Right kidney (tissue), 1 donor: ENCODE results near the gene SCAMP4.
A peak's percentile ranks its signal among the peaks of the same experiment; 100 is the strongest.
"Not testable (repeated sequence)": the region's sequence is repeated elsewhere in the genome, so short reads cannot be mapped to it uniquely, and the experiment has no call there.

Experiments used
- DNase-seq: peaks from one replicate; pipeline ENCODE4 v3.0.0-alpha.2; 2016

SCAMP4 gene

DNA sequence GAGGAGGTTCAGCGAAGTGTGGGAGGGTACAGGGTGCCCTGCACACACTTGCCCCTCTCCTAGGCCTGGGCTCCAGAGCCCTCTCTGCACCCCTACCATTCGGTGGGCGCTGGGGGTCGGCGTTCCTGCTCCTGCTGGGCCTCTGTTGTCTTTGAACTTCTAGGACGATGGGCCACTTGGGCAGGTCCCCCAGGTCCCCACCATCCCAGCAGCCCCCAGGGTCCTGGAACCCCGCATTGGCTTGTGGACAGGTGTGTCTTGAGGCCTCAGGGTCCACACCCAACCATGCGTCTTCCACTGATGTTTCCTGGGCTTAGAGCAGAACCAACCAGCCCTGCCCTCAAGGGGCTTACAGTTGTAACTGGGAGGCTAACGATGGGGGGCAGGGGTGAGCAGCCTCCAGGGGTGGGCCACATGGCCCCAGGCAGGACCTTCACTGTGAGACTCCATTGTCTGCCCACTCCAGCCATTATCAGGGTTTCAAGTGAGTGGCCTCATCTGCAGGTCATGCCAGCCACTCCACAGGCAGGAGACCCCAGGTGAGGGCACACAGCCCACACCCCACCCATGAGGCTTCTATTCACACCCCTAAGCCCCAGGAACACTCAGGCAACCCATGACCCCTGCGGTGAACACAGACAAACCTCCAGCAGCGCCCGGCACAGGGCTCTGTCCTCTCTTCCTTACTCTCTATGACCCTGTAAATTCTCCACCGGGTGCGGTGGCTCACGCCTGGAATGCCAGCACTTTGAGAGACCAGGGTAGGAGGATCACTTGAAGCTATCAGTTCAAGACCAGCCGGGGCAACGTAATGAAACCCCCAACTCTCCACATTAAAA is 39.8 kb upstream of the SCAMP4 start:
- no peak for DNase-seq

DNA sequence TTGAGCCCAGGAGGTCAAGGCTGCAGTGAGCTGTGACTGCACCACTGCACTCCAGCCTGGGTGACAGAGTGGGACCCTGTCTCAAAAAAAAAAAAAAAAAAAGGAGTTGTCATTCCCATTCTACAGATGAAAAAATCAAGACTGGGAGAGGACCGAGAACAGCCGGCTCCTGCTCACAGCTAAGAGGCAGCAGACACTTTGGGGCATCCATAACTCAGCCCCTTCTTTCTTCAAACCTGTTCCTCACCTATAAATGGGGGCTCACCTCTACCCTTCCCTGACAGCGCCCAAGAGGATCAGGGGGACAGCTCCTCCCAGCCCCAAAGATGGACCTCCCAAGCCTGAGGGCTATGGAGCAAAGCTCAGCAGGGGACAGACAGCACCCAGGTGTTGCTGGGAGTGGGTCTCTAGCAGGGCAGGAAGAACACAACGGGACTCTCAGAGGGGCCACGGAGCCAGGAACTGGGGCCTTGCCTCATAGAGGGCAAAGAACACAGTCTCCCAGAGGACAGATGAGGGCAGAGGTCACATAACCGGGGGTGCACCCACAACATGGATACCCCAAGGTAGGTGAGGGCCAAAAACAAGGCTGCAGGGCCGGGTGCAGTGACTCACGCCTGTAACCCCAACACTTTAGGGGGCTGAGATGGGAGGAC is 38.4 kb upstream of the SCAMP4 start:
- no peak for DNase-seq

DNA sequence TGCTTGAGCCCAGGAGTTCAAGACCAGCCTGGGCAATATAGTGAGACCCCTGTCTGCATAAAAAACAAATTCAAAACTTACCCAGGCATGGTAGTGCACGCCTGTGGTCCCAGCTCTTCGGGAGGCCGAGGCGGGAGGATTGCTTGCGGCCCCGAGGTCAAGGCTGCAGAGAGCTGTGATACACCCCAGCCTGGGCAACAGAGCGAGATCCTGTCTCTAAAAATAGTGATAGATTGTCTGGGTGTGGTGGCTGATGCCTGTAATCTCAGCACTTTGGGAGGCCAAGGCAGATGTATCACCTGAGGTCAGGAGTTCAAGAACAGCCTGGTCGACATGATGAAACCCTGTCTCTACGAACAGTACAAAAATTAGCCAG is 37.9 kb upstream of the SCAMP4 start:
- DNase-seq, result no peak

DNA sequence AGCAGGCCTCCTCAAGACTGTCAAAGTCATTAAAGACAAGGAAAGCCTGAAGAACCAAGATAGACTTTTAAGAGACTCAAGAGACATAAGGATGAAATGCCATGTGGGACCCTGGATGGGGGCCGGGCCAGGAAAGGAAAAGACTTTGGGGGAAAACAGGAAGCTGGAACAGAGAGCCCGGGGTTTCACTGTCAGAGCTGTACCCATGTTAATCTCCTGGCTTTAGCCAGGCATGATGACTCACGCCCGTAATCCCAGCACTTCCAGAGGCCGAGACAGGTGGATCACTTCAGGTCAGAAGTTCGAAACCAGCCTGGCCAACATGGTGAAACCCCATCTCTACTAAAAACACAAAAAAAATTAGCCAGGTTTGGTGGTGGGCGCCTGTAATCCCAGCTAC is 36.2 kb upstream of the SCAMP4 start:
- DNase-seq, result no peak

DNA sequence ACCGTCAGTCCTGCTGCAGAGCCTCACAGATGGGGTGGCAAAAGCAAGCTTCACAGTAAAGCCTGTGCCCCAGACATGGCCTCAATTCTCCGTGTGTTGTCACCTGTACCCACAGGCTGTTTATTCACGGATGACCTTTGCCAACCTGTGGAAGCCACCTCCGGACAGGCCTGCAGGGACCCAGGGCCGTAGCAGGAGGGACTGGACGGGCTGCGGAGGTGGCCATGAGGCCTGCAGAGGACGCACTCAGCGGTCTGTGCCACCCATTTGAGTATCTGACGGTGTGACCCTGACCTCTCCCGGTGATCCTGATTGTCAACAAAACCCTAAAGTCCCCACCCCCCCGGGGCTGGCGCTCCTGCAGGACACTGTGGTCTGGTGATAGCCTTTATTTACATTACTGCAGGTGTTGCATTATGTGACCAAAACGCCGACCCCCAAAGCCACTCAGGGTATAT is 34.0 kb upstream of the SCAMP4 start:
- no peak for DNase-seq

DNA sequence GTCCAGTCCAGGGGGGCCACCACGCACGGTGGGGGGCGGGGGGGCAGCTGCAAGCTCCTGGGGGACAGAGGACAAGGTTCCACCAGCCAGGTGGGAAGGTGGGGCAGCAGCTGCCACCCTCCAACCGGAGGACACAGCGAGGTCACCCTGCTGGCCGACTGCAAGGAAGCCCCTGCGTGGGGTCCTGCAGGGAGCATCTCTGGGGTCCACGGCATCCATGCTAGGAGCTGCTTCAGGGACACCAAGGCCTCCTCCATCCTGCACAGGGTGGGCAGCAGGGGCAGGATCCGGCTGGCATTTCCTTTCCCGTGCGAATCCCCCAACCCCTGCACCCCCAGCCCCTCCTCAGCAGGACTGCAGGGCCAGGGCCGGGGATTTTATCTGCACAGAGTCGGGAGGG is 33.6 kb upstream of the SCAMP4 start:
- DNase-seq, result no peak

DNA sequence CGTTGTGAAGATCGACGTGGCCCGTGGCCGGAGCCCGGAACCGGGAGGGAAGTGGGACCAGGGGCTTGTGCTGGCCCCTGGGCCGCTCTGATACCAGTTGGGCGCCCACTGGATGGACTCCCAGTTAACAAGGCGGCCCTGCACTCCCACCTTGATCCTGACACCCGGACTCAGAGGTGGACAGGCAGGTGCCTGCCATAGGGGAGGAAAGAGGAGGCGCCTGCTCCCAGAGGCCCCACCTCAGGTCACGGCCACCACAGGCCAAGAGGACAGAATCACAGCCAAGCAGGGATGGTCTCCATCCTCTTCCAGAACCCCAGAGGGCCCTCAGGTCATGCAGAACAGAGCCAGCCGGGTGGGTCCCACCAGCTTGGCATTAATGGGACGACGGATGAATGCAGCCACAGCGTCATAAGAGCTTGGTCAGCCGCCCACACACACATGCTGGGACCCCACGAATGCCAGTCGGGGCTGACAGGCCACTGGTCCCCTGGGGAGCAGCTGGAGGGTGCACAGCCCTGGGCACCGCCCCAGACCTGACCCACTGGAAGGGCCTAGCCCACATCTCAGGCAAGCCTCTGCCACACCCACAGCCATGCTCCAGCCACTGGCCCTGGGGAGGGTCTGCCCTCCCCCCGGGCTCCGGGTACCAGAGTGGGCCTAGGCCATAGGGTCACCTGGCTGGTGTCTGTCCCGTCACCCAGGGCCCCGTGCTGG is 32.2 kb upstream of the SCAMP4 start:
- DNase-seq, result no peak

DNA sequence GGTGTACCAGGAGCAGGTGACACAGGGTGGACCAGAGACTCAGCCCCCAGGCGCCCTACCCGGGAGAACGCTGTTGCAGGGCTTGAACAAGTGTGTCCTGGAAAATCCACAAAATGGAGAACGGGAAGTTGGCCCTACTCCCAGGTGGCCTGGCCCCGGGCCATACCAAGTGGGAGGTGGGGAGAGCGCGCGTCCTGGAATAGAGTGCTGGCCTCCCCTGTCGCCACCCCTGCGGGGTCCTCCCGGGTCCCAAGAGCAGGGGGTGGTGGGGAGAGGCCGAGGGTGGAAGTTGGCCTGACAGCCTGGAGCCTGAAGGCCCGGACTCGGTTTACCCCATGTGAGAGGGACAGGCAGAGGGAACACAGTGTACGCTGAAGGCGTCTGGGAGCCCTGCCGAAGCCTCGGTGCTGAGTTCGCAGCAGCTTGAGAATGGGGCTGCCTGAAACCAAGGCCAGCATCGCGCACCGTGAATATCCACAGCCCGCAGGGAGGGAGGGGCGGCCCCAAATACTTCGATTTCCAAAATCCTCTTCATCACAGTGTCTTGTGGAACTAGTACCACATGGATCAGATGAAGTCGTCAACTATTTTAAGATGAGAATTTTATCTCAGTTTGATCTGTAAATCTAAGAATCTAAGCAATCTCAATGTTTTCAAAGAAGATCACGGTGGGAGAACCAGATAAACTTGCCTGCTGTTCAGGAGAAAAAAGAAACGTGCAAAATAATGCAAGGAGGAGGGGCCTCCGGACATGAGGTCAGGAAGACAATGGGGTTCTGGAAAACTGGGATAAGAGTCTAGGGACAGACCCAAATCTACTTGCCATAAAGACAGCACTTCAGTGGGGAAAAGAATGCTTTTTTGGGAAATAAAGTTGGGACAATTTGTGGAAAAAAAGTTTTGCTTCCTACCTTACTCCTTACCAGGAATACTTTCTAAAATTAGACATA is 31.4 kb upstream of the SCAMP4 start:
- no peak for DNase-seq

DNA sequence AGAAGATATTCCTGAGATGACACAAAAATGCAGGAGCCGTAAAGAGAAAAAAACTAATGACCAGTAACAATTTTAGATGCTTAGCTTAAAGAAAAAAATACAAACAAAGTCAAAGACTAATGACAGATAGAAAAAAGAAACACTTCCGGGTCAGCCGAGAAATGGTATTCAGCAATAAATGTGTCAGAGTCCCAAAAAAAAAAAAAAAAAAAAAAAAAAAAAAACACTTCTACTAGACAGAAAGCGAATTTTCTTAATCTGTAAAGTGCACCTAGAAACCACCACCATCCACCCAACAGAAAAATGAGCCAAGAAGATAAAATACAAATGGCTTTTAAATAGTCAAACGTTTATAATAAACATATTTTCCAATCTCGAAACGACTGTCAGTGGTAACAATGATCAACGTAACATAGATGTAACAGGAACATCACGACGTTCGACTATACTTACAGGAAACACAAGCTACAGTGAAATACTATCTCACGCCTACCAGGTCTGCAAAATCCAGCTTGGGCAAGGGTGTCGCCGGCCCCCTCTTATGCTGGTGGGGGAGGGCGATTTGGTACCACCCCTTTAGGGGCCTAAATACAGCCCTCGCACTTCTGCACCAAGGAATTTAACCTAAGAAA is 30.5 kb upstream of the SCAMP4 start:
- DNase-seq, result no peak

DNA sequence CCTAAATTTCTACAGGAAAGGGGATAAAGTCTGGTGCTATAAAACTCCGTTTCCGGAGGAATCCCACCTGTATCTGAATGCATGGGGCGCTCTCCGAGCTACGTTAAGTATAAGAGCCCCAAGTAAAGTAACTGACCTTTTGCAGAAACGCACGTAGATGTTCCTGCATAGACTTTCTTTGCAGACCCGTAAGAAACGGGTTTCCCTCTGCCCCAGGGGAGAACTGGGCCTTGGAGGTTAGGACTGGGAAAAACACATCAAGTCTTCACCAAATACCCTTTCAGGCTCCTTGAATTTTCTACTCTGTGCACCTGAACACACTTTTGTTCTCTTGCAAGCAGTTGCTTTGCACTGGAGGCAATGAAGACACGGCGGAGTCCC is 29.9 kb upstream of the SCAMP4 start:
- DNase-seq, result not testable (repeated sequence)

DNA sequence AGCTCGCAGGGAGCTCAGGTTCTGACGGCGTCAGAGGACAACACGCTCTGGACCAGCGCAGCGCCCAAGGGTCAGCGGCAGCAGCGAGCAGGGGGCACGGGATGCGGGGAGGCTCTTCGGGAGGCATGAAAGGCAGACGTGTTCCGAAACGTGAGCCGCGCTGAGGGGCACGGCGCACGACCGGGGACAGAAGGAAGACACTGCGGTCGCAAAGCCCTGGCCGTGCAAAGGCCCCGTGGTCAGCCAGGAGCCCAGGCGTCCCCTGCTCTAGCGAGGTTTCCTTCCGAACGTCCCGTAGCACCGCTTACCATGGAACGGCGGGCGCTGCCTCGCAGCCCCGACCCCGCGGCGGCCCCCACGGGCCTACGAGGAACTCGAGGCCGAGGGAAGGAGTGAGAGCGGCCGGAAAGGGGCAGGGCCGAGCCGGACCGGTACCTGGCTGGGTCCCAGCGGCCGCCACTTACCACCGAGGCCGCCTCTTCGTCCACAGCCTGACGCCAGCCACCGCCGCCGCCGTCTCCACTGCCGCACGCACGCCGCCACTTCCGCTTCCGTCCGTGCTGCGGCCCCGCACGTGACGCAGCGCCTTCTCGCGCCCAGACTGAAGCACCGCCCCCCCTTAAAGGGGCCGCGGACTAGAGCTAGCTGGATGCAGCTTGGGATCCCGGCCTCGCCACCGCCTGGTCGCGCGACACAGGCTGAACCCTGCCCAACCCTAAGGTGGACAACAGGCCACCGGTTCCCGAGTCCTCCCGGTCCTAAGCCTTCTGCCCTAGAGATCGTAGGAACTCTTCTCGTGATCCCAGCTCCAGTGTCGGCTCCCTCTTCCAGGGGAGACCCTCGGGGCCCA is 29.3 kb upstream of the SCAMP4 start:
- peak; percentile 91 for DNase-seq

DNA sequence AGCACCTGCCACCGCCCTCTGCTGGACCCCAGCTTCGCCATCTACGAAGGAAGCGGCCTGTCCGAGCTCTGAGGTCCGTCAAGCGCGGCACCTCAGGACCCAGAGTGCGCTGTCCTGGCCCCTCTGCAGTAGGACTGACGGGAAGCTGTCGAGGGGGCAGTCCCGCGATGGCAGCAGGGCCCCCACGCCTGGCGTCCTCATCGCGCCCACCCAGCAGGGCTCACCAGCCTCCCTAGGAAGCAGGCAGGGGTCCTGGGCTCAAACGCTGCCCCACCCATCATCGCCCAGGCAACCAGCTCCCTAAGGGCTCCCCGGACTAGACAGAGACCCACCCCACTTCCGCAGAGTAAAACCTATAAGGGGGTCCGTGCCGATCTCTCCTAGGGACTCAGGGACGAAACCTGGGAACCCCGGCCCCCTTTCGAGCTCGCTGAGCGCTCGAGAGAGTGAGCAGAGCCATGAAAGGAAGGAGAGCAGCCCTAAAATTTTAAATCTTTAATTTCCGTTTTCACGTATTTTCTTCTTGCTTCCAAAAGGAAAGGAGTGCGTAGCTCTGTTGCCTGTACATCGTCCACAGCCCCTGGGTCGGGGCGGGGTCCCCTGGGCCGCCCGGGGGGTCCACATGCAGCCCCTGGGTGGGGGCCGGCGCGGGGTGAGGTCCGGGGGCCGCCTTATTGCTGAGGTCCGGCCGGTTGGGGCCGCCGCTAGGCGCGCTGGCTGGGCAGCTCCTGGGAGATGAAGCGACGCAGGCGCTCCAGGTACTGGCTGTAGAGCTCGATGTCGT is 28.5 kb upstream of the SCAMP4 start:
- DNase-seq, result peak; percentile 68

DNA sequence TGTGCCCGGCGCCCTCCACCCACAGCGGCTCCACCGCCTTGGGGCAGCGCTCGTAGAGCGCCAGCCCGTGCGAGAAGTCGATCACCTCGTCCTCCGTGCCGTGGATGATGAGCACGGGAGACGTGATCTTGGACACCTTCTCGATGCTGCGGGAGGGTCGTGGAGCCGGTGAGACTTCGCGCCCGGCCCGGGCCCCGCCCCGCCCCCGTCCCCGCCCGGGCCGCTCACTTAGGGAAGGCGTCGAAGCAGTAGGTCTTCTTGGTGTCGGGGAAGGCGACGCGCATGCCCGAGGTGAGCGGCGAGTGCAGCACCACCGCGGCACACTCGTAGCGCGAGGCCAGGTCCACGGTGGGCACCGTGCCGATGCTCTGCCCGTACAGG is 27.9 kb upstream of the SCAMP4 start:
- DNase-seq, result peak; percentile 52

DNA sequence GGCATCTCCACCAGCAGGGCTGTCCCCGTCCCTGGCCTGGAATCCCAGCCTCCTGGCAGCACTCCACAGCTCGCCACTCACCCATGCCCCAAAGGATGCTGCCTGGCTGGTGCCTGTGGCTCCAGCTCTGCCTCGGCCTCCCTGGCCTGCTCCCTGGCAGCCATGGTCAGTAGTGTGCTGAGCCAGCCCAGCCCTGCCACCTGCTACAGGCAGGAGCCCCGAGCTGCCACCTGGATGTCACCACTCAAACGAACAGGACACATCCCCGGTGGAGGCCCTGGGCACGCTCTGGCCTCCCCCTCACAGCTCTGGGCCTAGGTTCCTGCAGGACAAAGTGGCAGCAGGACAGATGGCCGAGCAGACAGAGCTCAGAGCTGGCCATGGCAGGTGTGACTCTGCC is 26.6 kb upstream of the SCAMP4 start:
- not testable (repeated sequence) for DNase-seq

DNA sequence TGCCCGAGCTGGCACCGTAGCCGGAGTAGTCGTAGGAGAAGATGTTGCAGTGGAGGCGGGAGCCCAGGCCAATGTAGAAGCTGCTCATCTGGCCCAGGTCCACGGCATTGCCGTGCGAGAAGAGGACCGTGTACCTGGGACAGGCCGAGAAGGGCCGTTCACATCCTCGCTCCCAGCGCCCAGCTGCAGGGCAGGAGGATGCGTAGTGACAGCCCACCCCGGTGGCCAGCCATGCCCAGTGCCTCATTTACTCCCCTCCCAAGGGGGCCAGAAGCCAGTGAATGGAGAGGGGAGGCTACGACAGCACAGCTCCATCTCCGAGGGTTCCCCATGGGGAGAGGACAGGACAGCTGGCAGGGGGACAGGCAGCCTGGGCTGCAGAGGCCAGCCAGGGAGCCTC is 25.2 kb upstream of the SCAMP4 start:
- not testable (repeated sequence) for DNase-seq

DNA sequence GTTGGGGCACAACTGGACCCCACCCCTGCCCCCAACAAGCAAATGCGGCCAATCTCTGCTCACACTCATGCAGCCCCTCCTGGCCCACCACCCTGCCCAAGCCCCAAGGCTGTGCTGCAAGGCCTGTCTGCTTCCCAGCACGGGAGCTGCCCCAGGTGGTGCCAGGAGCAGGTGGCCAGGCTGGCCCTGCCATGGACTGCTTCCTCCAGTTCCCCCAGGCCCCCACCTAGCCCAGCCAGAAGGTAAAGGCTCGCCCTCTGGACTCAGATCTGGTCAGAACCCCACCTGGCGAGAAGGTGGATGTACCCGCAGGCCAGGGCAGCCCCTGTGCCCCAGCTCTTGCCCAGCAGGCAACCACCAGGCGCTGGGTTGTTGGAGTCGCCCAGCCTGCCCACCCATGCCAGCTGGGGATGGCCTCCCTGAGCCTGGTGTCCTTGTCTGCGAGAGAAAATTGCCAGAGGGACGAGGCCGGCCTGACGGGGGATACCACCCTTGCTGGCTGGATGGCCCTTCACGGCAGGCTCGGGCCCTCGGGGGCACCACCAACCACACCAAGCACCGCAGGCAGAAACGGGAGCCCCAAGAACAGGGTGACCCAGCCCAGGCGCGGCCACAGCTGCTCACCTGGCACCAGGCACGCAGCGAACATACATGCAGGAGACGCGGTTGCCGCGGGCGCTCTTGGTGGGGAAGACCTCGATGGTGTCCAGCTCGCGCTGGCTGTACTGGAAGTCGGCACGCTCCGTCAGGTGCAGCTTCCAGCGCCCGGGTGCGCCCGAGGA is 24.4 kb upstream of the SCAMP4 start:
- no peak for DNase-seq

DNA sequence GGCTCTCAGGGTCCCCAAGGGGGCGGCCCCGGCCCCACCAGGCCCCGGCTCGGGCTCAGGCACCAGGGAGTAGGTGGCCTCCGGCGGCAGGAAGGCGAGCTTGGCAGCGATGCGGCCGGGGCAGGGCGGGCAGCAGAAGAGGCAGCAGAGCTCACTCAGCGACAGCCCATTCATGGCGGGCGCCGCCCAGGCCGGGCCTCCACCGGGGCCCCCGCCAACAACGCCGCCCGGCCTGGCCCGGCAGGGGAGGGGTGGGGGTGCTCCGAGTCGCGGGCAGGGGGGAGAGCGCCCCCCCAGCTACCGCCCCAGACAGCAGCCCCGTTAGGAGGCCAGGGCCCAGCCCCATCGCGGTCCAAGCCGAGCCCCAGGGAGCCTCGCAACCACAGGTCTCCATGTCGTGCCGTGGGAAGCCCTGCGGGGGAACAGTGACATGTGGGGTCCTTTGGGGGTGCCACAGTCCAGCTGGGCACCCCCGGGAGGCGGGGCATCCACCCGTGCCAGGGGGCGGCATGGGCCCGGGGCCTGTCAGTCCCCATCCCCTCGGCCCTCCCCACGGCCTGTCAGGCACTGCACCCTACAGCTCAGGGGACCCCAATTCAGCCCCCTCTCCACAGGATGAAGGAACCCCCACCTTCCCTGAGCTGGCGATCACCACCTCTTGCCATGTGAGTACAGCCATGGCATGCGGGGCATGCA is 23.7 kb upstream of the SCAMP4 start:
- not testable (repeated sequence) for DNase-seq

DNA sequence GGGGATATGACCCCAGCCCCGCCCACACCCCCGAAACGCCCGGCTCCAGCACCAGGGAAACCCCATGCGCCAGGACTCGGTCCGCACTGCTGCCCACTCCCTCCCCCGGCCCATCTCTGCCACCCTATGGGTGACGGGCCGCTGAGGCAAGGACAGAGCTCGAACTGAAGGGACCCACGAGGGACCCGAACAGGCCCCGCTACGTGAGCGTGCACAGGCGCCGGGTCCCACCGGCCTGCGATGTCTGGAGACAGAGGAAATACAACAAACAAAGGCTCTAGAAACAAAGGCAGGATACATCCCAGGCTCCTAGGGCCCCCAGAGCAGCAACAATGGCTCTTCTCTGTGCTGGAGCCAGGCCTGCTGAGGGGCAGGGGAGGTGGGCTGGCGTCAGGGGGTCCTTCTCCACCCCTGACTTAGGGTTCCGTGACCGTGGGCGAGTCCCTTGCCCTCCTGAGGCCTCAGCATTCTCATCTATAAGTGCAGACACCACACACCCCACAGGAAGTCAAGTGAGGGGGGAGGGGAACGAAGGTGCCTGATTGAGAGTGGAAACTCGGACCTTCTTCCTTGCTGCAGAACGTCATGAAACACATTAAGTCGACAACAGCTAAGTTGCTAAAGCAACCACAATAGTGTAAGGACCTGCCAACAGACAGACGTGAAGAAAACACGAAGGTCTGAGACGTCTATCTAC is 23.0 kb upstream of the SCAMP4 start:
- DNase-seq, result no peak
